RWPE1 (cell line): ENCODE measurements around the gene ZNF561.
"Not testable (repeated sequence)": the region's sequence is repeated elsewhere in the genome, so short reads cannot be mapped to it uniquely, and the experiment has no call there.

Experiments
- CTCF ChIA-PET: fragments of 350-600 bp; sonication (Branson Sonifier 250); formaldehyde crosslinking; extraction: SDS; loops from one replicate; lab custom pipeline; 2021; lab: Yijun Ruan, JAX
- POLR2A ChIA-PET: fragments of 400-600 bp; formaldehyde crosslinking; extraction: SDS; loops from one replicate; lab custom pipeline; 2020; ENCODE audit warnings: antibody characterized with exemption; ENCODE audit not compliant: low non-redundant PET; lab: Yijun Ruan, JAX
- DNase-seq: peaks from one replicate; pipeline ENCODE4 v3.0.0; 2012; ENCODE audit warnings: low spot score
- H3K27ac ChIP-seq: fragments of 450-650 bp; 2 replicates; pipeline ENCODE4 v1.5.1; 2017
- CTCF ChIP-seq: fragments of 450-650 bp; conservative IDR thresholded peaks from 2 replicates; pipeline ENCODE4 v1.5.1; 2017; ENCODE audit warnings: low read depth, mild to moderate bottlenecking

Gene ZNF561

GRCh38 chr19:9586764-9587163 is 34.3 kb downstream of the ZNF561 start:
- CTCF ChIA-PET, result interaction anchor here (0.6 to 1.0 kb wide), 9 partner anchors 19 to 453 kb away, joined by 3 to 6 read pairs (median 3); no protein-coding TSS in a partner anchor
- peak; percentile 84 for TF ChIP-seq CTCF

GRCh38 chr19:9584073-9584833 is 36.8 kb downstream of the ZNF561 start, which contains the start of gene ZNF121:
Gene ZNF121, minus strand, starts transcription at chr19:9584504. Its CDS starts 16,407 bp downstream, at chr19:9568097.
- H3K27ac ChIP-seq, result peak within 1 kb of the TSS; percentile 89
- CTCF ChIA-PET, result interaction anchor here (1.0 to 1.3 kb wide), 2 partner anchors 42 to 379 kb away, joined by 3 to 6 read pairs; no protein-coding TSS in a partner anchor
- peak; percentile 69 for DNase-seq
- no peak for TF ChIP-seq CTCF
- POLR2A ChIA-PET, result interaction anchor here (0.6 to 0.7 kb wide), 2 partner anchors 18 to 38 kb away, joined by 3 to 7 read pairs; no protein-coding TSS in a partner anchor

More at GRCh38 chr19:9586764-9587163, 34.3 kb downstream of the ZNF561 start:
- POLR2A ChIA-PET, result no interaction called here
- H3K27ac ChIP-seq, result no peak overlapping the region
- peak; percentile 45 for DNase-seq

GRCh38 chr19:9582081-9582725 is 38.8 kb downstream of the ZNF561 start:
- CTCF ChIA-PET, result not testable (repeated sequence)

GRCh38 chr19:9580728-9581127 is 40.3 kb downstream of the ZNF561 start:
- POLR2A ChIA-PET, result no interaction called here
- TF ChIP-seq CTCF, result no peak
- DNase-seq, result no peak
- CTCF ChIA-PET, result interaction anchor here (0.6 kb wide), 1 partner anchor 80 kb away, joined by 5 read pairs; no protein-coding TSS in a partner anchor
- no peak overlapping the region for H3K27ac ChIP-seq

More at GRCh38 chr19:9582081-9582725, 38.8 kb downstream of the ZNF561 start:
- H3K27ac ChIP-seq, POLR2A ChIA-PET, DNase-seq: not testable (repeated sequence)

- H3K27ac ChIP-seq, result no peak overlapping the region
- DNase-seq, result no peak
- TF ChIP-seq CTCF, result no peak
- ChIA-PET POLR2A (no interaction called here), CTCF (interaction anchor here (1.0 kb wide), 1 partner anchor 9 kb away, joined by 3 read pairs; no protein-coding TSS in a partner anchor)
Observed at GRCh38 chr19:9570255-9570654, 50.8 kb downstream of the ZNF561 start.

- no peak overlapping the region for H3K27ac ChIP-seq
- ChIA-PET CTCF (interaction anchor here (0.6 kb wide), 1 partner anchor 155 kb away, joined by 3 read pairs; no protein-coding TSS in a partner anchor), POLR2A (no interaction called here)
- TF ChIP-seq CTCF, result no peak
- no peak for DNase-seq
Observed at GRCh38 chr19:9566729-9567128, 54.3 kb downstream of the ZNF561 start.
